GM18511 (cell line): ENCODE data around the gene RAB14.
"Not testable (repeated sequence)": the region's sequence is repeated elsewhere in the genome, so short reads cannot be mapped to it uniquely, and the experiment has no call there.

ENCODE experiments used
- ATAC-seq: cut with Tn5 transposase; IDR thresholded peaks from one replicate; pipeline ENCODE4 v1.9.1; 2021; ENCODE audit warnings: mild to moderate bottlenecking, moderate library complexity; ENCODE audit not compliant: unreplicated experiment

RAB14 gene

GRCh38 chr9:121192959-121193640 lies 8.6 kb downstream of the RAB14 start:
- no peak for ATAC-seq

GRCh38 chr9:121192518-121192917 lies 9.2 kb downstream of the RAB14 start:
- no peak for ATAC-seq

GRCh38 chr9:121191235-121191634 lies 10.4 kb downstream of the RAB14 start:
- no peak for ATAC-seq

- no peak for ATAC-seq
These were observed 12.0 kb downstream of the RAB14 start for GRCh38 chr9:121189660-121190059.

GRCh38 chr9:121189006-121189405 lies 12.7 kb downstream of the RAB14 start:
- no peak for ATAC-seq

DNA sequence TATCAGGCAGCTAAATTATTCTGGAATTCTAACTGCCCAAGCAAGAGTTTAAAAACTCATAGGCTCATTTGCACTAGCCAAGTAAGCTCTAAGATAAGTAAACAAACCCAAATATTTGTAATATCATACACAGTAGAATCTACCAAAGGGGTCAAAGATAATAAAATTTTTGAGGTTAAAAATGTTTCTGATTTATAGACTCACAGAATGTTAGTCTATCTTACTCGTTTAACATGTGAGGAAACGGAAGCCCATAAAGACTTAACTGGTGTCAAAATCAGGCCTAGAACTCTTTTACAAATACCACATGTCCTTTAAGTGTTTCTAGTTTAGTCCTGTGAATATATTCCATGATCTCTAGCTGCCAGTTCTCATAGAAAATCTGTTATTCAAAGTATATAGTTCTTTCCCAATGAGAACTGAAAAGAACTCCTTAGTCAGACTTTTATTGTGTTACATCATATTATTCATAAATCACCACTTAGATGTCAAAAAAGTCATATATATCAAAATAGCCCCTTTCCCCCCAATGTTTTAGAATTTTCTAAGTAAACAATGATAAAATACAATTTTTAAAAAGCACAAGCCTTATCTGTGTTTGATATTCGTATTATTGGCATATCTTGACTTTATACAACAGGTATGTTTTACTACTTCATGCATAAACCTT lies 13.9 kb downstream of the RAB14 start:
- no peak for ATAC-seq

DNA sequence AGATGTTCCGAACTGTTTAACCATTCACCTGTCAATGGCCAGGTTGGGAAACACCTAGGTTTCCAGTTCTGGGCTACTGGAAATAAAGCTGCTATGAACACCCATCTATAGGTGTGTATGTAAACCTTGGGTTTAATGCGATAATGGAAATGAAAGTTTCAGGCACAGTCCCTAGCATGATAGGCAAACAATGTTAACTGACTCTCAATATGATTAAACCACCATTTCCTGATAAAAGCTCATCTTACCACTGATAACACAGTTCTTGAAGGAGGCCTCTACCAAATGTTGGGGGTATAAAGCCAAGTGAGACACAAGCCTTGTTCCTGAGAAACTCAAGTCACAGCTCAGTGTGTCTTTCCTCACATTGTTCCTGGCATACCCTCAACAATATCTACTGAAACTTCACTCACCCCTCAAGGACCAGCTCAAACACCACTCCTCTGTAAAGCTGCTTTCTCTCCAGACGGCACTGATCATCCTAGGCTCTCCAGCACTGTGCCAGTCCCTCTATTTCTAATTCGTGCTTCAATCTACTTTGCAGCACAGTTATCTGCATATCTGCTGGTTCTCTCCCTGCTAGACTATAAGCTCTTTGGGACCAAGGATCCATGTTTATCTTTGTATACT lies 15.8 kb downstream of the RAB14 start:
- ATAC-seq: no peak

DNA sequence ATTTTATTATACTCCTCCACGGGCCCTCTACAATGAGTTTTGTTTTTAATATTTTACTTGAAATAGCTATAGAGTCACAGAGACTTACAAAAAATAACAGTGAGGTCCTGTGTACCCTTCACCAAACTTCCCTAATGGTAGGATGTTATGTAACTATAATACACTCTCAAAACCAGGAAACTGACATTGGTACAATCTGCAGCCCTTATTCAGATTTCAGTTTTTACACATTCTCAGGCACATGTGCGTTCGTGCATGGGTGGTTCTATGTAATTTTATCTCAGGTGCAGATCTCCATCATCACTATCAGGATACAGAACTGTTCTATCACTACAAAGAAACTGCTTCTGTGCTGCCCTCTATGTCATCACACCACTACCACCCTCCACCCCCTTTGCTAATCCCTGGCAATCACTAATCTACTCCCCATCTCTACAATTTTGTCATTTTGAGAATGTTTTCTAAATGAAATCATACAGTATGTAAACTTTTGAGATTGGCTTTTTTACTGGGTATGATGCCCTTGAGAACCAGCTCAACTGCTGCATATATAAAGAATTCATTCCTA lies 16.4 kb downstream of the RAB14 start:
- no peak for ATAC-seq

DNA sequence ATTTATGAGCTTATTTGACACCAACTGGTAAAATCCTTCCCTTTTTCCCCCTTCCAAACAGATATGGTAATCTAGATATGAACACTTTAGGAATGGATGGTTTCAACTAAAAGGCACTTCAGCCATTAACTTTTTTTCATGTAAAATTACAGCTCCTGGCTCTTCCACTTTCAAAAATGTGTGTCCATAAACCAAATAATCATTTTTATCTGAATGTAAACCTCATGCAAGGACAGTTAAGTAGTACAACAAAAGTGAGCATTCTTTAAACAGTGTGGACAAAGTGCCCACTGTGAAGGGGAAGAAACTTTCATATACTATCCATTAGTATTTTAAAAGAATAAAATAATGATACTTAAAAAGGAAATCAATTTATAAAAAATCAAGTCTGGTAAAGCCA lies 17.2 kb downstream of the RAB14 start:
- no peak for ATAC-seq

- ATAC-seq: no peak
These were observed 17.8 kb downstream of the RAB14 start for GRCh38 chr9:121183666-121184423.

- ATAC-seq: no peak
These were observed 18.7 kb downstream of the RAB14 start for GRCh38 chr9:121182989-121183388.

GRCh38 chr9:121182101-121182836 lies 19.4 kb downstream of the RAB14 start:
- ATAC-seq: no peak

DNA sequence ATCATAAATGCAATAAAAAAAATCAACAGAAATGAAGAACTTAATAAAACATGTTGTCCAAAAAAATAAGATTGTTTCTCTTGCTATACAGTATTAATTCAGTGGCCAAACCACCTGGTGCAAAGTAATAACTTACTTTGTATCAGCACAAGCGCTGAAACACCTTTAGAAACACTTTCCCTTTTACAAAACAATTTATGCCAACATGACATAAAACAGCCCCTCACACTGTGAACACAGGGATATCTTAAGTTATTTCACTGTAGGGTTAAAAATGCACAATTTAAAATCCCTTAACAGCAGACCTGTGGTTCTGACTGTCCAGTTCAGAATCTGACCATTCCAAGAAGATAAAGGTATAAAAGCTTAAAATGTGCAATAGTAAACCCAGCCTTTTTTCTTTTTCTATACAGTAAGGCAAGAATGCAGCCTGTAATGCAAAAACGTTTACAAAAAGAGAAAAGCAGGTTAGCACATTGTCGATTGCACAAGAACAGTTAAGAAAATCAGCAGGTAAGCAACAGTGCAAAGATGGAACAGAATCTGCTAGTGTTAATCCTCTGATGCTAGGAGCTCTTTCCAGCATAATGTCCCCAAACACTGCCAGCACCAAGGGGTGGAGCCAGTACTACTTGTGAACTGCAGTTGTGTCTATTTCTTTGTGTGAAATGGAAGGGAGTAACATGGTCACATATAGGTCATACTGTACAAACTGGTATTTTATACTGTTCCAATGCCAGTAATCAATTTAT lies 21.6 kb downstream of the RAB14 start:
- ATAC-seq: no peak

- ATAC-seq: not testable (repeated sequence)
These were observed 22.3 kb downstream of the RAB14 start for GRCh38 chr9:121179373-121179721.

- no peak for ATAC-seq
These were observed 22.8 kb downstream of the RAB14 start for GRCh38 chr9:121178676-121179372.

DNA sequence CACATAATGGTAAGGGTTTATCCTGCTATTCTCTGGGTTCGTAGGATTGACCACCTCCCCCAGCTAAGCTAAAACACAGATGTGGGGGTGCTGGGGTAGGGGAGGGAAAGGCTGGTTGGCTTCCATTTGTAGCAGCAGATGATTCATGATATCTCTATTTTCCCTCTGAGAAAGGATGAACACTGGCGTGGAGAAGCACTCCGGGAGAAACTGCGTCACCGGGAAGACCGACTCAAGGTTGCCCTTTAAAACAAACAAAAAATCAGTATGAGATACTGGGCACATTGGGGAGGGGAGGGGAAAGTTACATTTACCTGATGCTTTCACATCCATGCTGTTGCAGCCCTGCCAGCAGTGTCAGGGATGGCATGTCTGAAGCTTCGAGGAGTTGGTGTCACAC lies 28.2 kb downstream of the RAB14 start:
- ATAC-seq: no peak

GRCh38 chr9:121172726-121173487 lies 28.8 kb downstream of the RAB14 start:
- ATAC-seq: no peak

- no peak for ATAC-seq
These were observed 30.4 kb downstream of the RAB14 start for GRCh38 chr9:121171236-121171635.
